ENCODE data around the gene NOXO1. TPM values are rescaled to one million over a fixed set of nuclear protein-coding genes. Genes with fewer than 3 reads are reported as not detected.
"Not testable (repeated sequence)": the region's sequence is repeated elsewhere in the genome, so short reads cannot be mapped to it uniquely, and the experiment has no call there.

NOXO1 gene
- total RNA-seq, 1 experiment from 2014 or later = 1.7 TPM

DNA sequence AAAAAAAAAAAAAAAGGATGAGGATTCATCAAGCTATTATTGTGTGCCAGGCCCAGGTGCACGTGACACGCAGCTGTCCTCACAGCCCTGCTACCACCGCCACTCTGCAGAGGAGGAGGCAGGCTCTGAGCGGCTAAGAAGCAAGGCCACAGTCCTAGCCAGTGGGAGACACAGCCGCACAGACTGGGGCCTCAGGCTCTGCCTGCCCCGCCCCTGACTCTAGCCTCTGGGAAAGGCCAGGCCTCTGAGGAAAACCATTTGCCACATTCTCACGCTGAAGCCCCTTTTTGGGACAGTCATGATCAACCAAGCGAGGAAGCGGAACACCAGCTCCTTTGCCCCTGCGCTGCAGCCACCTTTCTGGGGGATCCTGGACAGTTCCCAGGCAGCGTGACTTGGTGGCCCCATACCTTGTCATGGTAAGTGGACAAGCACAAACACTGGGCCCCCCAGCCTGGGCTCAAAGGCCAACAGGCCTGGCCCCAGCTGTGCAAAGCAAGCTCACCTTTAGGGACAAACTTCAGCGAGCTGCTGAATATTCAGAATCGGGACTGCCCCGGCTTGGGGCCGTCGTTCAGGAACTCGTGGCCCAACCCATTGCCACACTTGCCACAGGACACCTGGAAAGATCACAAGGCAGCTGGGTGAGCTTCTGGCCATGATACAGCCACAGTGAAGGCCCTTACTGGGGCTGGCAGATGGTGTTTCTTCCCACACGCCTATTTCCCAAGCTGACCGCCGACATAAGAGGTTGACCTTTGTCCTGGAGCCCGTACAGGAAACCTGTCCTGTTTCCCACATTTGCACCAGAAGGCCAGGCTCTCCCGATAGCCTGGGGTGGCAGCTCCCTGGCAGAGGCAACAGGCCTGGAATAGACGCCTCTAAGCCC lies 40.8 kb downstream of the NOXO1 start:
- H2BK20ac ChIP-seq (ENCODE audit: low read depth, low read length, poor library complexity, severe bottlenecking) = no peak overlapping the region
- H2AFZ ChIP-seq (ENCODE audit: low read length) = no peak overlapping the region
- no peak overlapping the region for H2BK12ac ChIP-seq (ENCODE audit: insufficient read length, low read depth, low read length)
- H3K18ac ChIP-seq (ENCODE audit: insufficient read length, low read depth, low read length) = no peak overlapping the region
- H3K14ac ChIP-seq (ENCODE audit: insufficient read depth, low read length) = no peak overlapping the region
- no peak overlapping the region for H3T11ph ChIP-seq (ENCODE audit: low read length)
- H3K9me3 ChIP-seq (ENCODE audit: control insufficient read depth, low read depth, low read length) = no peaks in the 10 kb centered on the region
- H3K27ac Mint-ChIP-seq = no peak overlapping the region
- no peak overlapping the region for H2BK5ac ChIP-seq (ENCODE audit: insufficient read length, low read length)
- H2BK120ac ChIP-seq (ENCODE audit: low read depth, low read length, poor library complexity, severe bottlenecking) = no peak overlapping the region
- no peak overlapping the region for H3K4me3 Mint-ChIP-seq
- H3K36me3 Mint-ChIP-seq (ENCODE audit: insufficient read depth in 1 of 3, low read depth in 3 of 3) = peaks cover 10 to 28% (median 17%) of the 10 kb centered on the region in 3 experiments; a peak in 6 of 7 replicates
- H3K4me1 Mint-ChIP-seq = peaks cover 15 to 23% of the 10 kb centered on the region in 2 experiments
- TF ChIP-seq, protein P1, sequence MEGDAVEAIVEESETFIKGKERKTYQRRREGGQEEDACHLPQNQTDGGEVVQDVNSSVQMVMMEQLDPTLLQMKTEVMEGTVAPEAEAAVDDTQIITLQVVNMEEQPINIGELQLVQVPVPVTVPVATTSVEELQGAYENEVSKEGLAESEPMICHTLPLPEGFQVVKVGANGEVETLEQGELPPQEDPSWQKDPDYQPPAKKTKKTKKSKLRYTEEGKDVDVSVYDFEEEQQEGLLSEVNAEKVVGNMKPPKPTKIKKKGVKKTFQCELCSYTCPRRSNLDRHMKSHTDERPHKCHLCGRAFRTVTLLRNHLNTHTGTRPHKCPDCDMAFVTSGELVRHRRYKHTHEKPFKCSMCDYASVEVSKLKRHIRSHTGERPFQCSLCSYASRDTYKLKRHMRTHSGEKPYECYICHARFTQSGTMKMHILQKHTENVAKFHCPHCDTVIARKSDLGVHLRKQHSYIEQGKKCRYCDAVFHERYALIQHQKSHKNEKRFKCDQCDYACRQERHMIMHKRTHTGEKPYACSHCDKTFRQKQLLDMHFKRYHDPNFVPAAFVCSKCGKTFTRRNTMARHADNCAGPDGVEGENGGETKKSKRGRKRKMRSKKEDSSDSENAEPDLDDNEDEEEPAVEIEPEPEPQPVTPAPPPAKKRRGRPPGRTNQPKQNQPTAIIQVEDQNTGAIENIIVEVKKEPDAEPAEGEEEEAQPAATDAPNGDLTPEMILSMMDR (conservative IDR thresholded peaks at IDR 0.05) = no peak
- no peak overlapping the region for H3K27ac ChIP-seq (ENCODE audit: insufficient read length, low read depth, low read length)
- no peaks in the 10 kb centered on the region for H3K9me3 Mint-ChIP-seq
- H4K5ac ChIP-seq (ENCODE audit: insufficient read length, low read depth, low read length) = no peak overlapping the region
- no peak overlapping the region for H2AK5ac ChIP-seq (ENCODE audit: insufficient read length, low read length)
- H3K56ac ChIP-seq (ENCODE audit: insufficient read length, low read depth, low read length) = no peak overlapping the region
- H3K79me1 ChIP-seq (ENCODE audit: insufficient read depth, low read depth, low read length, poor library complexity, severe bottlenecking) = no peaks in the 10 kb centered on the region
- no peak overlapping the region for H3K4ac ChIP-seq (ENCODE audit: low read depth, low read length)
- no peaks in the 10 kb centered on the region; the same call in 1 of the 2 replicates for H3K27me3 Mint-ChIP-seq (ENCODE audit: low read depth)
- H4K91ac ChIP-seq (ENCODE audit: insufficient read length, low read depth, low read length) = no peak overlapping the region
- no peak overlapping the region for H3K4me2 ChIP-seq (ENCODE audit: insufficient read depth, insufficient read length, low read length)
- no peak overlapping the region for H3K23ac ChIP-seq (ENCODE audit: insufficient read length, low read depth, low read length)
- no peak overlapping the region for H3K9ac ChIP-seq (ENCODE audit: extremely low read depth, insufficient read length, low read length)
- DNase-seq = no peak
- no peak overlapping the region for H4K8ac ChIP-seq (replicated peaks; ENCODE audit: insufficient read length, low read depth, low read length)
- peaks cover 7% of the 10 kb centered on the region for H3K23me2 ChIP-seq (ENCODE audit: insufficient read length, low read depth, low read length, poor library complexity, severe bottlenecking)
- no peaks in the 10 kb centered on the region for H3K79me2 ChIP-seq (ENCODE audit: insufficient read depth, low read length)
- no peaks in the 10 kb centered on the region for H4K20me1 ChIP-seq (ENCODE audit: control insufficient read depth, insufficient read depth, insufficient read length)
- peaks cover 4% of the 10 kb centered on the region; the same call in 1 of the 2 replicates for H3K4me1 ChIP-seq (ENCODE audit: insufficient read depth, low read length)
- no CpG with 5 or more reads among the region's 23 CpGs for WGBS (ENCODE audit: extremely low coverage, insufficient read length, low lambda C conversion rate)
- no peaks in the 10 kb centered on the region for H3K27me3 ChIP-seq (ENCODE audit: insufficient read depth, low read length)
- no peak overlapping the region for H2BK15ac ChIP-seq (ENCODE audit: low read depth, low read length)

DNA sequence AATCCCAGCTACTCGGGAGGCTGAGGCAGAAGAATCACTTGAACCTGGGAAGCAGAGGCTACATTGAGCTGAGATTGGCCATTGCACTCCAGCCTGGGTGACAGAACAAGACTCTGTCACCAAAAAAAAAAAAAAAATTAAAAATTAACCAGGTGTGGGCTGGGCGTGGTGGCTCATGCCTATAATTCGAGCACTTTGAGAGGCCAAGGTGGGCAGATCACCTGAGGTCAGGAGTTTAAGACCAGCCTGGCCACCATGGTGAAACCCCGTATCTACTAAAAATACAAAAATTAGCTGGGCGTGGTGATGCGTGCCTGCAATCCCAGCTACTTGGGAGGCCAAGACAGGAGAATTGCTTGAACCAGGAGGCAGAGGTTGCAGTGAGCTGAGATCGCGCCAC lies 41.4 kb downstream of the NOXO1 start:
- H2BK5ac ChIP-seq (ENCODE audit: insufficient read length, low read length); DNase-seq; H3K4ac ChIP-seq (ENCODE audit: low read depth, low read length); H2AK5ac ChIP-seq (ENCODE audit: insufficient read length, low read length); H3K9ac ChIP-seq (ENCODE audit: extremely low read depth, insufficient read length, low read length); H3K23ac ChIP-seq (ENCODE audit: insufficient read length, low read depth, low read length); H3K14ac ChIP-seq (ENCODE audit: insufficient read depth, low read length); H2BK15ac ChIP-seq (ENCODE audit: low read depth, low read length); H3K4me3 Mint-ChIP-seq; H3K27me3 Mint-ChIP-seq (ENCODE audit: low read depth); H3K27me3 ChIP-seq (ENCODE audit: insufficient read depth, low read length); H4K8ac ChIP-seq (replicated peaks; ENCODE audit: insufficient read length, low read depth, low read length); H3K79me1 ChIP-seq (ENCODE audit: insufficient read depth, low read depth, low read length, poor library complexity, severe bottlenecking); H2BK12ac ChIP-seq (ENCODE audit: insufficient read length, low read depth, low read length); H3K4me2 ChIP-seq (ENCODE audit: insufficient read depth, insufficient read length, low read length); H2AFZ ChIP-seq (ENCODE audit: low read length); H3K9me3 Mint-ChIP-seq; H3K79me2 ChIP-seq (ENCODE audit: insufficient read depth, low read length); H3K9me3 ChIP-seq (ENCODE audit: control insufficient read depth, low read depth, low read length); H4K5ac ChIP-seq (ENCODE audit: insufficient read length, low read depth, low read length); H3T11ph ChIP-seq (ENCODE audit: low read length); H3K4me1 ChIP-seq (ENCODE audit: insufficient read depth, low read length); H3K27ac ChIP-seq (ENCODE audit: insufficient read length, low read depth, low read length); H2BK20ac ChIP-seq (ENCODE audit: low read depth, low read length, poor library complexity, severe bottlenecking); H2BK120ac ChIP-seq (ENCODE audit: low read depth, low read length, poor library complexity, severe bottlenecking); H4K20me1 ChIP-seq (ENCODE audit: control insufficient read depth, insufficient read depth, insufficient read length); H3K18ac ChIP-seq (ENCODE audit: insufficient read length, low read depth, low read length); H3K56ac ChIP-seq (ENCODE audit: insufficient read length, low read depth, low read length); H3K23me2 ChIP-seq (ENCODE audit: insufficient read length, low read depth, low read length, poor library complexity, severe bottlenecking); H4K91ac ChIP-seq (ENCODE audit: insufficient read length, low read depth, low read length): not testable (repeated sequence)
- WGBS (ENCODE audit: extremely low coverage, insufficient read length, low lambda C conversion rate) = no CpG with 5 or more reads among the region's 8 CpGs
- Mint-ChIP-seq H3K36me3 (ENCODE audit: insufficient read depth in 1 of 3, low read depth in 3 of 3) (peaks cover 10 to 28% (median 17%) of the 10 kb centered on the region in 3 experiments; a peak in 6 of 7 replicates), H3K27ac (peak overlapping the region in 1 of 3 experiments; percentile 31; a peak in 1 of 7 replicates), H3K4me1 (peaks cover 15 to 22% of the 10 kb centered on the region in 2 experiments)

All from H9 (cell line).